Liver (tissue), 9 donors: ENCODE measurements around the gene PSMB8. TPM values are rescaled to one million over a fixed set of nuclear protein-coding genes. Genes with fewer than 3 reads are reported as not detected.
"Not testable (repeated sequence)": the region's sequence is repeated elsewhere in the genome, so short reads cannot be mapped to it uniquely, and the experiment has no call there.

ENCODE experiments used
- DNase-seq: peaks from one replicate; pipeline ENCODE4 v3.0.0-alpha.2; 2017; ENCODE audit warnings: low spot score
- H3K27ac ChIP-seq, 2 donors: one replicate each; pipeline ENCODE4 v1.7.0; 2013; ENCODE audit warnings: inconsistent platforms in 2 of 2, low read length in 2 of 2, control low read depth in 1 of 2, low read depth in 1 of 2, mild to moderate bottlenecking in 1 of 2
- H3K27me3 ChIP-seq, 4 donors: one replicate each; pipeline versions ENCODE4 v1.6.1 to v1.7.0; 2013; ENCODE audit warnings: low read length in 3 of 4, inconsistent platforms in 1 of 4, mild to moderate bottlenecking in 1 of 4, moderate library complexity in 1 of 4; ENCODE audit not compliant: control insufficient read depth in 4 of 4, insufficient read depth in 4 of 4
- H3K36me3 ChIP-seq, 4 donors: one replicate each; pipeline versions ENCODE4 v1.6.1 to v1.7.0; 2013; ENCODE audit warnings: low read length in 3 of 4, mild to moderate bottlenecking in 3 of 4, low read depth in 1 of 4, moderate library complexity in 1 of 4; ENCODE audit not compliant: control insufficient read depth in 4 of 4, insufficient read depth in 3 of 4
- H3K4me1 ChIP-seq, 4 donors: one replicate each; pipeline versions ENCODE4 v1.6.1 to v1.7.0; 2013; ENCODE audit warnings: low read length in 3 of 4, mild to moderate bottlenecking in 3 of 4, moderate library complexity in 1 of 4; ENCODE audit not compliant: control insufficient read depth in 4 of 4, insufficient read depth in 4 of 4
- H3K4me3 ChIP-seq, 3 donors: one replicate each; pipeline versions ENCODE4 v1.6.1 to v1.7.0; 2013; ENCODE audit warnings: low read length in 3 of 3, control low read depth in 1 of 3, low read depth in 1 of 3, mild to moderate bottlenecking in 1 of 3
- H3K9ac ChIP-seq, 2 donors: one replicate each; pipeline ENCODE4 v1.7.0; 2013; ENCODE audit warnings: low read length in 2 of 2, mild to moderate bottlenecking in 2 of 2, moderate library complexity in 2 of 2, control low read depth in 1 of 2, low read depth in 1 of 2
- H3K9me3 ChIP-seq, 4 donors: one replicate each; pipeline versions ENCODE4 v1.6.1 to v1.7.0; 2013; ENCODE audit warnings: low read length in 3 of 4; ENCODE audit not compliant: control insufficient read depth in 4 of 4
- ATF3 ChIP-seq: IDR thresholded peaks from 2 replicates; pipeline ENCODE4 v1.6.1; 2016; ENCODE audit warnings: antibody characterized with exemption
- EGR1 ChIP-seq, 2 donors: IDR thresholded peaks; 2 replicates each; pipeline ENCODE4 v1.6.1; 2016 to 2018; ENCODE audit warnings: antibody characterized with exemption in 2 of 2, low read depth in 2 of 2
- FOXA1 ChIP-seq: IDR thresholded peaks from 2 replicates; pipeline ENCODE4 v1.6.1; 2016; ENCODE audit warnings: antibody characterized with exemption
- FOXA2 ChIP-seq: IDR thresholded peaks from 2 replicates; pipeline ENCODE4 v1.6.1; 2016; ENCODE audit warnings: antibody characterized with exemption
- GABPA ChIP-seq, 2 donors: IDR thresholded peaks in 1 of 2; conservative IDR thresholded peaks in 1 of 2; 2 replicates each; pipeline ENCODE4 v1.6.1; 2016; ENCODE audit warnings: antibody characterized with exemption in 2 of 2, mild to moderate bottlenecking in 1 of 2, moderate library complexity in 1 of 2
- HNF4G ChIP-seq: IDR thresholded peaks from 2 replicates; pipeline ENCODE4 v1.6.1; 2016; ENCODE audit warnings: antibody characterized with exemption
- JUND ChIP-seq, 2 donors: IDR thresholded peaks; 2 replicates each; pipeline ENCODE4 v1.6.1; 2016; ENCODE audit warnings: antibody characterized with exemption in 2 of 2
- MAX ChIP-seq: IDR thresholded peaks from 2 replicates; pipeline ENCODE4 v1.6.1; 2016; ENCODE audit warnings: antibody characterized with exemption
- NR2F2 ChIP-seq: IDR thresholded peaks from 2 replicates; pipeline ENCODE4 v1.6.1; 2016; ENCODE audit warnings: antibody characterized with exemption
- REST ChIP-seq: IDR thresholded peaks from 2 replicates; pipeline ENCODE4 v1.6.1; 2016; ENCODE audit warnings: antibody characterized with exemption, mild to moderate bottlenecking
- RXRA ChIP-seq, 2 donors: IDR thresholded peaks; 2 replicates each; pipeline ENCODE4 v1.6.1; 2017 to 2018; ENCODE audit warnings: antibody characterized with exemption in 2 of 2, mild to moderate bottlenecking in 1 of 2
- SP1 ChIP-seq: IDR thresholded peaks from 2 replicates; pipeline ENCODE4 v1.6.1; 2018; ENCODE audit warnings: antibody characterized with exemption, mild to moderate bottlenecking
- TAF1 ChIP-seq: conservative IDR thresholded peaks from 2 replicates; pipeline ENCODE4 v1.6.1; 2016; ENCODE audit warnings: antibody characterized with exemption, mild to moderate bottlenecking
- ZBTB33 ChIP-seq: IDR thresholded peaks from 2 replicates; pipeline ENCODE4 v1.6.1; 2016; ENCODE audit warnings: antibody characterized with exemption
- WGBS: extraction: QIAGEN DNeasy Blood & Tissue Kit; methylation state at CpG from one replicate; pipeline ENCODE4 v1.1.7; 2013; 5-methylcytosine and 5-hydroxymethylcytosine counted together
- polyA plus RNA-seq, 2 donors: library from polyadenylated mRNA; stranded (reverse) in 1 of 2; unstranded in 1 of 2; fragments of 200-250 nt in 1 of 2; fragments of >200 nt in 1 of 2; fragmentation: Nextera tagmentation in 1 of 2; extraction: Ambion mirVana in 1 of 2; gene quantifications; one replicate each; pipeline versions ENCODE4 v1.2.1 to v1.2.3, GENCODE V29; 2013 to 2015
- total RNA-seq, 2 donors: library from RNA; depleted of rRNA; stranded (reverse); fragments of >200 nt; gene quantifications; one replicate each; pipeline ENCODE4 v1.2.3, GENCODE V29; 2014
- donor health status: healthy.
- donor health status: healthy.
- donor health status: healthy.
- donor health status: healthy.
- donor health status: healthy.

PSMB8 gene
- total and polyA plus RNA-seq, 4 donors, result 19.9 to 75.1 (median 44.0) TPM

GRCh38 chr6:32882879-32883250, 39.0 kb upstream of the PSMB8 start:
- TF ChIP-seq FOXA2 (no peak), NR2F2 (no peak), TAF1 (no peak), HNF4G (no peak), GABPA (IDR thresholded peaks at IDR 0.05 in 1 of 2, conservative IDR thresholded peaks at IDR 0.05 in 1 of 2) (no peak), MAX (no peak), JUND (IDR thresholded peaks at IDR 0.05) (no peak), ATF3 (no peak), EGR1 (IDR thresholded peaks at IDR 0.05; ENCODE audit: low read depth in 2 of 2) (no peak), FOXA1 (no peak), REST (no peak), SP1 (no peak)
- Histone ChIP-seq H3K27ac (no peak overlapping the region), H3K36me3 (no peaks in the 10 kb centered on the region), H3K27me3 (no peaks in the 10 kb centered on the region), H3K9ac (no peak overlapping the region), H3K4me3 (no peak overlapping the region), H3K4me1 (peaks cover 0 to 4% (median 1%) of the 10 kb centered on the region in 4 donors), H3K9me3 (no peaks in the 10 kb centered on the region)
- no peak for DNase-seq
- WGBS, result 79% methylated on average over 1 of the region's 1 CpG

- H3K27ac ChIP-seq, result not testable (repeated sequence)
- 93% methylated on average over 3 of the region's 3 CpGs for WGBS
Measured at GRCh38 chr6:32880962-32881361, 37.1 kb upstream of the PSMB8 start.

GRCh38 chr6:32879691-32880090, 35.8 kb upstream of the PSMB8 start:
- 50% methylated on average over 35 of the region's 35 CpGs for WGBS
- no peak for DNase-seq
- no peaks in the 10 kb centered on the region for H3K36me3 ChIP-seq
- TF ChIP-seq MAX (no peak), RXRA (IDR thresholded peaks at IDR 0.05) (no peak), ZBTB33 (no peak), GABPA (IDR thresholded peaks at IDR 0.05 in 1 of 2, conservative IDR thresholded peaks at IDR 0.05 in 1 of 2) (no peak), TAF1 (no peak), ATF3 (no peak)
- H3K9ac ChIP-seq, result no peak overlapping the region
- H3K4me3 ChIP-seq, result no peak overlapping the region
- H3K27me3 ChIP-seq, result no peaks in the 10 kb centered on the region
- no peak overlapping the region for H3K27ac ChIP-seq
- H3K4me1 ChIP-seq, result peaks cover 0 to 4% (median 0%) of the 10 kb centered on the region in 4 donors
- H3K9me3 ChIP-seq, result no peaks in the 10 kb centered on the region

More at GRCh38 chr6:32880962-32881361, 37.1 kb upstream of the PSMB8 start:
- DNase-seq, H3K36me3 ChIP-seq, H3K4me3 ChIP-seq, H3K9me3 ChIP-seq, H3K4me1 ChIP-seq, H3K27me3 ChIP-seq, H3K9ac ChIP-seq: not testable (repeated sequence)
